ENCODE data around the gene ZMAT1.
"Not testable (repeated sequence)": the region's sequence is repeated elsewhere in the genome, so short reads cannot be mapped to it uniquely, and the experiment has no call there.

The ZMAT1 gene

GRCh38 chrX:101931488-101932248, at the start of gene ZMAT1:
Gene ZMAT1, minus strand, starts transcription at chrX:101932027. Its CDS starts 19 bp downstream, at chrX:101932008.
- in situ Hi-C loops (cut with HindIII; ENCODE audit: low sequenced_read_pairs) = no loop called here

GRCh38 chrX:101977106-101977505, 45.3 kb upstream of the ZMAT1 start:
- in situ Hi-C loops (cut with HindIII; ENCODE audit: low sequenced_read_pairs) = no loop called here

- in situ Hi-C loops (cut with HindIII; ENCODE audit: low sequenced_read_pairs) = no loop called here
These were observed 41.2 kb upstream of the ZMAT1 start for GRCh38 chrX:101973066-101973465.

- in situ Hi-C loops (cut with HindIII; ENCODE audit: low sequenced_read_pairs) = not testable (repeated sequence)
These were observed 33.2 kb upstream of the ZMAT1 start for GRCh38 chrX:101964923-101965539.

DNA sequence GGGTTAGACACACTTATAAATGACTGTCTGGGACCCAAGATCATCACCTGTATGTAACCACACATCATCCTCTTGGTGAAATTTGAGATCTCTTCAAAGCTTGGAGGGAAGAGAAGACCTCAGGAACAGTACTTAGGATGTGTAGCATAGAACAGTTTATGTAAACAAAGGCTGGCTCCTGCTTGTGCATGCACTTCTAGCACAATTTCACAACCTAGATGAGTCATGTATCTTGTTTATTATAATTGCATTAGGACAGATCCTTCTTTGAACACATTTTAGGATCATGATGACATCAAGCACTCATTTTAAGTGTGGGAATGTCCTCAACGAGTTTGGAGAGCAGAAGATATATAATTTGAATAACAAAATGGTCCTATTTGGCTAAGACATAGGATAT, 26.3 kb upstream of the ZMAT1 start:
- in situ Hi-C loops (cut with HindIII; ENCODE audit: low sequenced_read_pairs) = no loop called here

GRCh38 chrX:101957174-101957573, 25.3 kb upstream of the ZMAT1 start:
- in situ Hi-C loops (cut with HindIII; ENCODE audit: low sequenced_read_pairs) = no loop called here

DNA sequence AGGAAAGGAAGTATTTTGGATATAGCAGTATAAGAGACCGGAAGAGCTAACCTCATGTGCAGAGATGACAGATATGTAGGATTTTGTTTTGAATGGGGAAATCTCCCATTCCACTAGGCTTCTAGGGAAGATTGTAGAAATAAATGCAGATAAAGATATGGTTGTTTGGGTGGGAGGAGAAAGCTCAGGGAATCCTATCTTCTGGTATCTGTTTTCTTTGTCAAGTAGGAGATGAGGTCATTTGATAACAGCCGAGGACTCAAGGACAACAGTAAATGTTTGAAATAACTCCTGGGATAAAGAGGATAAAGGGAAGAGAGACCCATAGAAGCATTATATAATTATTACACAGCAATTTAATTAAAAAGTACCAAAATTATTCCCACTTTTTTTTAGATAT, 24.7 kb upstream of the ZMAT1 start:
- in situ Hi-C loops (cut with HindIII; ENCODE audit: low sequenced_read_pairs) = no loop called here

DNA sequence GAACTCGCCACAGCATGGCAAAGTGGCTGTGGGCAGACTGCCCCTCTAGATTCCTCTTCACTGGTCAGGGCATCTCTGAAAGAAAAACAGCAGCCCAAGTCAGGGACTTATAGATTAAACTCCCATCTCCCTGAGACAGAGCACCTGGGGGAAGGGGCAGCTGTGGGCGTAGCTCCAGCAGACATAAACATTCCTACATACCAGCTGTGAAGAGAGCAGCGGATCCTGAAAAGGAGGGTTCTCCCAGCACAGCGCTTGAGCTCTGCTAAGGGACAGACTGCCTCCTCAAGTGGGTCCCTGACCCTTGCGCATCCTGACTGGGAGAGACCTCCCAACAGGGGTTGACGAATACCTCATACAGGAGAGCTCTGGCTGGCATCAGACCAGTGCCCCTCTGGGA, 18.8 kb upstream of the ZMAT1 start:
- in situ Hi-C loops (cut with HindIII; ENCODE audit: low sequenced_read_pairs) = no loop called here

GRCh38 chrX:101932249-101932570, 383 bp upstream of the ZMAT1 start:
- in situ Hi-C loops (cut with HindIII; ENCODE audit: low sequenced_read_pairs) = no loop called here

GRCh38 chrX:101931136-101931487, 715 bp downstream of the ZMAT1 start:
- in situ Hi-C loops (cut with HindIII; ENCODE audit: low sequenced_read_pairs) = no loop called here

DNA sequence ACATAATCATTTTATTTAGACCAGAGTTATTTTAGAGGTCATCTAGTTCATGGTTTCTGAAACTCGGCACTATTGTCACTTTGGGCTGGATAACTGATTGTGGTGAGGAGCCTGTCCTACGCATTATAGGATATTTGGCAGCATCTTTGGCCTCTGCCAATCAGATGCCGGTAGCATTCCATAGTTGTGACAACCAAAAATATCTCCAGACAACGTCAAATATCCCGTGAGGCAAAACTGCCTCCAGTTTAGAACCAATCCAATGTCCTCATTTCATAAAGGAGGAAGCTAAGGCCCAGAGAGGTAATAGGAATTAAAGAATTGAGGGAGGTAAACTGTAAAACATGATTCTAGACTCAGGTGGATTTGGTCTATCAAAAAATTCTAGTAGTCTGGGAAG, 6.1 kb downstream of the ZMAT1 start:
- in situ Hi-C loops (cut with HindIII; ENCODE audit: low sequenced_read_pairs) = no loop called here

- in situ Hi-C loops (cut with HindIII; ENCODE audit: low sequenced_read_pairs) = no loop called here
These were observed 13.1 kb downstream of the ZMAT1 start for GRCh38 chrX:101918751-101919150.

DNA sequence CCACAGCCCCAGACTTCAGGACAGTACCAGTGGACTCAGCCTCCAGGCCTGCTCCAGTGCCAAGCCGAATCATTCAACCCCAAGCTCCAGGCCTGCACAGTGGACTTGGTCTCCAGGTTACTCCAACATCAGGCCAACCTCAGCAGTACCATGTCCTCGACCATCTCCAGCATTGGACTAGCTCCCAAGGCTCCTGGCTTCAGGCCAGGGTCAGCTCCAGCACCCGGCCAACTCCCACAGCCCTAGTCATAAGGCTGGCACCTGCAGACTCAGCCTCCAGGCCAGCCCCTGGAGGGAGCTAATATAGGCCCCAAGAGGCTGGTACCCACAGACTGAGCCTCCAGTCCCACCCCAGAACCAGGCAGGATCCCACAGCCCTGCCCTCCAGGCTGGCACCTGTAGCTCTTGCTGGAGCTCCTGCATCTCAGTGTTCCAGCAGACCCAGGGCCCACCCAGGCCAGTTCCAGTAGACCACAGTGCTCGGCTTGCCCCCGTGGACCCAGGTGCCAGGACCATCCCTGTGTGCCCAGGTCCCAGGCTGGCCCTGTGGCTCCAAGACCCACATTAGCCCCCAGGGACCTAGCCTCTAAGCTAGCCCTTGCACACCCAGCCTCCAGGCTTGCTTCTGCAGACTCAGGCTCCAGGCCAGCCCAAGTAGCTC, 25.6 kb downstream of the ZMAT1 start:
- in situ Hi-C loops (cut with HindIII; ENCODE audit: low sequenced_read_pairs) = no loop called here

- in situ Hi-C loops (cut with HindIII; ENCODE audit: low sequenced_read_pairs) = no loop called here
These were observed 26.8 kb downstream of the ZMAT1 start for GRCh38 chrX:101904996-101905395.
